Skin epidermis (tissue), 12 donors: Measurements from ENCODE around the gene TMC7.

ENCODE experiments used
- H3K27ac ChIP-seq, 21 experiments: fragments of 200-600 bp; sonication (generic) in 11 of 21; one replicate each; pipeline ENCODE4 v1.5.0; 2020; ENCODE audit warnings: mild to moderate bottlenecking in 3 of 21, inconsistent platforms in 2 of 21, moderate library complexity in 2 of 21
- H3K4me3 ChIP-seq, 7 experiments: fragments of 200-600 bp; sonication (generic) in 2 of 7; one replicate each; pipeline ENCODE4 v1.5.0; 2020; ENCODE audit warnings: inconsistent platforms in 2 of 7, mild to moderate bottlenecking in 2 of 7, moderate library complexity in 1 of 7

TMC7 gene

GRCh38 chr16:18983565-18984434 lies at the start of gene TMC7:
TMC7 (plus strand) TSS chr16:18983934; CDS start chr16:18984064, 130 bp downstream.
- H3K4me3 ChIP-seq = peak within 1 kb of the TSS; percentile 44 to 58 (median 53)
- peak within 1 kb of the TSS in 15 of 21 experiments; percentile 18 to 81 (median 50) for H3K27ac ChIP-seq

GRCh38 chr16:18936727-18937340 lies 46.9 kb upstream of the TMC7 start:
- H3K27ac ChIP-seq = no peak overlapping the region
- H3K4me3 ChIP-seq = no peak overlapping the region

GRCh38 chr16:18937390-18937789 lies 46.3 kb upstream of the TMC7 start:
- no peak overlapping the region for H3K4me3 ChIP-seq
- H3K27ac ChIP-seq = no peak overlapping the region

GRCh38 chr16:18938986-18939385 lies 44.7 kb upstream of the TMC7 start:
- Histone ChIP-seq H3K27ac (no peak overlapping the region), H3K4me3 (no peak overlapping the region)

GRCh38 chr16:18941471-18941870 lies 42.3 kb upstream of the TMC7 start:
- Histone ChIP-seq H3K27ac (peak overlapping the region in 5 of 21 experiments; percentile 10 to 41 (median 28)), H3K4me3 (no peak overlapping the region)

GRCh38 chr16:18942061-18942460 lies 41.7 kb upstream of the TMC7 start:
- Histone ChIP-seq H3K4me3 (no peak overlapping the region), H3K27ac (peak overlapping the region in 4 of 21 experiments; percentile 16 to 61 (median 34))

GRCh38 chr16:18943414-18943813 lies 40.3 kb upstream of the TMC7 start:
- H3K4me3 ChIP-seq = no peak overlapping the region
- no peak overlapping the region for H3K27ac ChIP-seq

- Histone ChIP-seq H3K4me3 (no peak overlapping the region), H3K27ac (no peak overlapping the region)
These were observed 38.5 kb upstream of the TMC7 start for GRCh38 chr16:18945233-18945632.

- Histone ChIP-seq H3K27ac (no peak overlapping the region), H3K4me3 (no peak overlapping the region)
These were observed 35.2 kb upstream of the TMC7 start for GRCh38 chr16:18948372-18949020.

GRCh38 chr16:18950469-18951185 lies 33.1 kb upstream of the TMC7 start:
- Histone ChIP-seq H3K4me3 (no peak overlapping the region), H3K27ac (no peak overlapping the region)

- Histone ChIP-seq H3K27ac (no peak overlapping the region), H3K4me3 (no peak overlapping the region)
These were observed 30.2 kb upstream of the TMC7 start for GRCh38 chr16:18953547-18953946.

- Histone ChIP-seq H3K4me3 (peak overlapping the region in 5 of 7 experiments; percentile 8 to 40 (median 27)), H3K27ac (peak overlapping the region in 8 of 21 experiments; percentile 25 to 69 (median 51))
These were observed 27.7 kb upstream of the TMC7 start for GRCh38 chr16:18955874-18956580.

- H3K4me3 ChIP-seq = peak overlapping the region in 2 of 7 experiments; percentile 32 to 40
- H3K27ac ChIP-seq = peak overlapping the region in 4 of 21 experiments; percentile 34 to 57 (median 48)
These were observed 27.0 kb upstream of the TMC7 start for GRCh38 chr16:18956658-18957241.

GRCh38 chr16:18958621-18959029 lies 25.1 kb upstream of the TMC7 start:
- no peak overlapping the region for H3K4me3 ChIP-seq
- H3K27ac ChIP-seq = no peak overlapping the region

- peak overlapping the region in 2 of 21 experiments; percentile 14 to 63 for H3K27ac ChIP-seq
- H3K4me3 ChIP-seq = no peak overlapping the region
These were observed 24.7 kb upstream of the TMC7 start for GRCh38 chr16:18959031-18959505.

GRCh38 chr16:18965555-18965954 lies 18.2 kb upstream of the TMC7 start:
- Histone ChIP-seq H3K4me3 (no peak overlapping the region), H3K27ac (no peak overlapping the region)

GRCh38 chr16:18966791-18967190 lies 16.9 kb upstream of the TMC7 start:
- Histone ChIP-seq H3K4me3 (no peak overlapping the region), H3K27ac (no peak overlapping the region)

- Histone ChIP-seq H3K4me3 (peak overlapping the region in 3 of 7 experiments; percentile 7 to 24 (median 14)), H3K27ac (peak overlapping the region in 1 of 21 experiments; percentile 8)
These were observed 14.5 kb upstream of the TMC7 start for GRCh38 chr16:18969050-18969854.
